Right lobe of liver (tissue), 4 donors: ENCODE data around the gene PAK4.

Experiments
- POLR2A ChIP-seq: fragments of 450-650 bp; IDR thresholded peaks from one replicate; pipeline ENCODE4 v1.6.1; 2017; ENCODE audit warnings: antibody characterized with exemption, mild to moderate bottlenecking
- TF ChIP-seq, protein P1 (sequence below), 4 donors: fragments of 200-600 bp in 3 of 4; fragments of 450-650 bp in 1 of 4; IDR thresholded peaks; one replicate each; pipeline versions ENCODE4 v1.5.1 to v1.8.0; 2016 to 2022; ENCODE audit warnings: antibody characterized with exemption in 4 of 4, mild to moderate bottlenecking in 2 of 4
- donor health status: DM: no; HTN: no; CAD: no.
- donor health status: DM: no; HTN: no; CAD: no.
- donor health status: DM: no; HTN: yes; CAD: no.

DNA sequence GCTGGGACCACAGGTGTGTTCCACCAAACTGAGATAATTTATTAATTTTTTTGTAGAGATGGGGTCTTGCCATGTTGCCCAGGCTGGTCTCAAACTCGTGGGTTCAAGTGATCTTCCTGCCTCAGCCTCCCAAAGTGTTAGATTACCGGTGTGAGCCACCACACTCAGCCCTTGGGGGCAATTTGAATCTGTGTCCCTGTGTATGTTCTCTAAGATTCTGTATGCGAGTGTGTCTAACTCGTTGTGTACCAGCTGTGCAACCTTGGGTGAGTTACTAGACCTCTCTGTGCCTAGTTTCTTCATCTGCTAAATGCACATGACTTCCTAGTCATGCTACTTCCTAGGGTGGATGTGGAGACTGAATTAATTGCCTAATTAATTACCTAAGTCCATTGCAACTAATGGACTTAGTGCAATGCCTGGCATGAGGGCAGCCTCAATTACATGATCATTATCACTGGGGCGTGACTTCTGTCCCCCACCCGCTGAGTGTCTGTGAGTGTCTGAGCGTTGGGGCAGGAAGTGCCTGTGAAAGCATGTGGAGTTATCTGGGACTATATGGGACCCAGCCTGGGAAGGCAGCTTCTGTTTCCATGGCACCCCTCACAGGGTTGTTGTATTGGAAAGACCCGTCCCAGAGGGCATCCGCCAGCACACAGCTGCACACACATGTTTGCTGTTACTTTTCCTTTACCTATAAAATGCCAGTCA is 69.4 kb downstream of the PAK4 start:
- TF ChIP-seq, protein P1, sequence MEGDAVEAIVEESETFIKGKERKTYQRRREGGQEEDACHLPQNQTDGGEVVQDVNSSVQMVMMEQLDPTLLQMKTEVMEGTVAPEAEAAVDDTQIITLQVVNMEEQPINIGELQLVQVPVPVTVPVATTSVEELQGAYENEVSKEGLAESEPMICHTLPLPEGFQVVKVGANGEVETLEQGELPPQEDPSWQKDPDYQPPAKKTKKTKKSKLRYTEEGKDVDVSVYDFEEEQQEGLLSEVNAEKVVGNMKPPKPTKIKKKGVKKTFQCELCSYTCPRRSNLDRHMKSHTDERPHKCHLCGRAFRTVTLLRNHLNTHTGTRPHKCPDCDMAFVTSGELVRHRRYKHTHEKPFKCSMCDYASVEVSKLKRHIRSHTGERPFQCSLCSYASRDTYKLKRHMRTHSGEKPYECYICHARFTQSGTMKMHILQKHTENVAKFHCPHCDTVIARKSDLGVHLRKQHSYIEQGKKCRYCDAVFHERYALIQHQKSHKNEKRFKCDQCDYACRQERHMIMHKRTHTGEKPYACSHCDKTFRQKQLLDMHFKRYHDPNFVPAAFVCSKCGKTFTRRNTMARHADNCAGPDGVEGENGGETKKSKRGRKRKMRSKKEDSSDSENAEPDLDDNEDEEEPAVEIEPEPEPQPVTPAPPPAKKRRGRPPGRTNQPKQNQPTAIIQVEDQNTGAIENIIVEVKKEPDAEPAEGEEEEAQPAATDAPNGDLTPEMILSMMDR (IDR thresholded peaks at IDR 0.05), result no peak
- TF ChIP-seq POLR2A, result no peak
